GM12872 (cell line): ENCODE measurements around the gene PIP4K2C.

Experiments
- CTCF ChIP-seq: IDR thresholded peaks from 3 replicates; pipeline ENCODE4 v1.5.1; 2011; ENCODE audit warnings: low read depth, mild to moderate bottlenecking, low read length, moderate library complexity; ENCODE audit not compliant: insufficient read depth

Gene PIP4K2C

GRCh38 chr12:57619434-57620244 is 28.6 kb downstream of the PIP4K2C start:
- TF ChIP-seq CTCF, result no peak

- no peak for TF ChIP-seq CTCF
Observed at GRCh38 chr12:57620245-57620935, 29.4 kb downstream of the PIP4K2C start.

GRCh38 chr12:57620936-57621496 is 30.0 kb downstream of the PIP4K2C start:
- no peak for TF ChIP-seq CTCF

DNA sequence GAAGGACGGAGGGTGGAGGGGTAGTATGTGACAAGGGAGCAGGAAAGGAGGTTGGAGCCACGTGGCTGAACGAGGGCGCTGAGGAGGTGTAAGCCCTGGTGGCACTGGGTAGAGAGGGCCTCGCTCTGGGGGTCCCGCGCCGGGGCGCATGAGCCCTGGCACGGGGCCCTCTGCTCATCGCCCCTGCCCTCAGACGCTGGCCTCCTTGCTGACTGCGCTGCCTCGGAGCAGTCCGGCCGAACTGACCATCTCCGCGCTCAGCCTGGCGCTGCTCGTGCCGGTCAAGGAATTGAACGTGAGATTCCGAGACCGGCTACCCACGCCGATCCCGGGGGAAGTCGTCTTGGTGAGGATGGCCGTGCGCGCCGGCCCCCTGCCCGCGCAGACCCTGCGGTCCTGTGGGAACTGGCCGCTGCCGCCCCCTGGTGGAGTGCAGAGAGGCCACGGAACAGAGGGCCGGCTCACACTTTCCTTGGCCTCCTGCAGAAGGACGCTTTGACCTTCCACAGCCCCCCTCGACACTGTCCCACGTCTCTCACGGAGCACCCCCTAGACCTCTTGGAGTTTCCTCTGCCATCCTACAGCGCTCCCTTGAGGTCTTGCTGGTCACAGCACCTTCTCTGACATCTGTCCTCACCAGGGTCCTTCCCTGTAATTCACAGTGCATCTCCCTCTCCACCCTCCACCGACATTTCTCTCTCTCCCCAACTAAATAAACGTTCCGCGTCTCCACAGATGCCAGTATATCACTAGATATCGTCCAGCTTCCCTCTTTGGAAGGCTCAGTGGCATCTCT is 30.7 kb downstream of the PIP4K2C start:
- TF ChIP-seq CTCF, result peak; percentile 88

DNA sequence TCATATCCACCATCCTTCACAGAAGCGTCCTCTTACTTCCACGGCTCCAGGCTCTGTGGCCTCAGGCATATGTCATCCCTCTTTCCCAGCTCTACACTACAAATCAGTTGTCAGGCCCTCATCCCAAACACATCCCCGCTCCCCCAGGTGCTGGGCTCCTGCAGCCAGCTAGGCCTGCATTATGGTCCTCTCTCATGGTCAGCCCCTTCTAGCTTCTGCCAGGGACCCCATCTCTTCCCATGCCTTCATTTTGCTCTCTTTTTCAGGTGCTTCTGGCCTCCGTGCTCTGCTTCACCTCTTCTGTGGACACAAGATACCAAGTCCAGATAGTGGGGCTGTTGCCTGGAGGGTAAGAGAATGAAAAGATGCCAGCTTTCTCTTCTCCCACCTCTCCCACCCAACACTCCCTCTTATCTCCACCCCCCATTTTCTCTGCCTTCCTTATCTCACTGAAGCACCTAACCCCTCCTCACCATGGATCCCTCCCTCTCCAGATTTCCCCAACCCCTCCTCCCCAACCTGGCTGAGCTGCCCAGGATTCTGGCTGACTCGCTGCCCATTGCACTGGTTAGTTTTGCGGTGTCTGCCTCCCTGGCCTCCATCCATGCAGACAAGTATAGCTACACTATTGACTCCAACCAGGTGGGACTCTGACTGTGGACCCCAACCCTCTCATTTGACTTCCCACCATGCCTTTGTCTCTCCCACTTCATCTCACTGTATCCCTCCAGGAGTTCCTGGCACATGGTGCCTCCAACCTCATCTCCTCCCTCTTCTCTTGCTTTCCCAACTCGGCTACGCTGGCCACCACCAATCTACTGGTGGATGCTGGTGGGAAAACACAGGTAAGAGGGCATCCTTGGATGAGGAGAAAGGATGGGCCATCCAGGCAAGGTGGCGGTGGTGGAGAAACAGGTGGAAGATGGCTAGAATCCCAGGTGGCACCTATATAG is 31.6 kb downstream of the PIP4K2C start:
- no peak for TF ChIP-seq CTCF

GRCh38 chr12:57623385-57623784 is 32.4 kb downstream of the PIP4K2C start:
- no peak for TF ChIP-seq CTCF
